Activated T-helper 1 cell treated with Interleukin-2 at 50 U/mL for 16 hours (primary cell): ENCODE data around the gene SPTBN5.

Experiments
- DNase-seq: peaks from one replicate; pipeline ENCODE4 v3.0.0-alpha.2; 2020; ENCODE audit warnings: low read depth

The SPTBN5 gene

GRCh38 chr15:41801850-41802455 is 91.9 kb downstream of the SPTBN5 start:
- no peak for DNase-seq

GRCh38 chr15:41801185-41801584 is 92.7 kb downstream of the SPTBN5 start:
- no peak for DNase-seq

GRCh38 chr15:41799488-41799805 is 94.4 kb downstream of the SPTBN5 start:
- no peak for DNase-seq

- no peak for DNase-seq
Measured at GRCh38 chr15:41798607-41799487, 95.0 kb downstream of the SPTBN5 start.
